Raji (cell line): Measurements from ENCODE around the gene SBSN.

Experiments
- POLR2A ChIP-seq: IDR thresholded peaks from 2 replicates; pipeline ENCODE4 v1.6.1; 2011; ENCODE audit warnings: low read depth, low read length, control low read depth; ENCODE audit not compliant: insufficient read depth

The SBSN gene

GRCh38 chr19:35488677-35489076 lies 39.4 kb downstream of the SBSN start:
- no peak for TF ChIP-seq POLR2A

- no peak for TF ChIP-seq POLR2A
These were observed 40.4 kb downstream of the SBSN start for GRCh38 chr19:35487656-35488182.

GRCh38 chr19:35486268-35486708 lies 41.8 kb downstream of the SBSN start:
- TF ChIP-seq POLR2A, result no peak

- no peak for TF ChIP-seq POLR2A
These were observed 43.7 kb downstream of the SBSN start for GRCh38 chr19:35484252-35485036.

- no peak for TF ChIP-seq POLR2A
These were observed 45.0 kb downstream of the SBSN start for GRCh38 chr19:35483089-35483488.

GRCh38 chr19:35478794-35479677 lies 49.1 kb downstream of the SBSN start:
- TF ChIP-seq POLR2A, result no peak

GRCh38 chr19:35476149-35476548 lies 52.0 kb downstream of the SBSN start:
- TF ChIP-seq POLR2A, result no peak

GRCh38 chr19:35474104-35474503 lies 54.0 kb downstream of the SBSN start:
- no peak for TF ChIP-seq POLR2A
